Left hindlimb (tissue), 1 donor: ENCODE results near the gene FBXW5.

Experiments
- DNase-seq: peaks from one replicate; pipeline ENCODE4 v3.0.0-alpha.2; 2018

The FBXW5 gene

DNA sequence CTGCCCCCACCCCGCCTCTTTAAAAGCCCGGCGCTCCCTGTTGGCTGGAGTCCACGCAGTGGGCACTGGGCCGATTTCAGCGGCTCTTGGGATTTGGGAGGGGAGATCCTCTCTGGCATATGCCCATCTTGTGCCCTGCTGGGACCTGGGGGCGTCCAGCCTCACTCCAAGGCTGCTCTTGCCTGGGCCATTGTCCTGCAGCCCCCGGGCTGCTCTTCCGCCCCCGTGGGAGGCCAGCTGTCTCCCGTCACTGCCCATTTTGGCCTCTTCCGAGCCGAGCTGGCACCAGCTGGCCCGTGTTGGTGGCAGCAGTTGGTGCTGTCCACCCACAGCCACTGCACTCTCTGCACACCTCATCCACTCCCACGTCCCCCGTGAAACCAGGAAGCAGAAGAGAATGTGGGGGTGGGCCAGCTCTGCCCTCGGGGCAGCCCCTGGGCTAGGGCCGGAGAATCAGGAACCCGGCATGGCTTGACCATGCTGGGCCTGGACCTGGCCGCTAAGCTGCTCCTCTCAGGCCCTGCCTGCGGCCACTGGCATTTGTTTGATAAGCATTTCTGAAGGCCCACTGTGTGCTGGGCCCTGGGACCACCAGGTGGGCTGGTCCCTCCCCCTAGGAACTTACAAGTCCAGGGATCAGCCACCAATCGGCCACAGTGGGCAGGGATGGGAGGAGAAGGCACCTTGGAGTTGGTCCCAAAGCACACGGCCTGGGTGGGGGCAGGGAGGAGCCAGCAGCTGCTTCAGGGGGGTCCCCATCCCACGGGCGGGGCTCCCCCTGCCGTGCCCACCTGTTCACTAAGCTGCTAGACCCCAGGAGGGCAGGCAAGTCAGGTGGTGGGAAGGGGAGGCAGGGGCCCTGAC, 2.7 kb upstream of the FBXW5 start:
- DNase-seq, result no peak

DNA sequence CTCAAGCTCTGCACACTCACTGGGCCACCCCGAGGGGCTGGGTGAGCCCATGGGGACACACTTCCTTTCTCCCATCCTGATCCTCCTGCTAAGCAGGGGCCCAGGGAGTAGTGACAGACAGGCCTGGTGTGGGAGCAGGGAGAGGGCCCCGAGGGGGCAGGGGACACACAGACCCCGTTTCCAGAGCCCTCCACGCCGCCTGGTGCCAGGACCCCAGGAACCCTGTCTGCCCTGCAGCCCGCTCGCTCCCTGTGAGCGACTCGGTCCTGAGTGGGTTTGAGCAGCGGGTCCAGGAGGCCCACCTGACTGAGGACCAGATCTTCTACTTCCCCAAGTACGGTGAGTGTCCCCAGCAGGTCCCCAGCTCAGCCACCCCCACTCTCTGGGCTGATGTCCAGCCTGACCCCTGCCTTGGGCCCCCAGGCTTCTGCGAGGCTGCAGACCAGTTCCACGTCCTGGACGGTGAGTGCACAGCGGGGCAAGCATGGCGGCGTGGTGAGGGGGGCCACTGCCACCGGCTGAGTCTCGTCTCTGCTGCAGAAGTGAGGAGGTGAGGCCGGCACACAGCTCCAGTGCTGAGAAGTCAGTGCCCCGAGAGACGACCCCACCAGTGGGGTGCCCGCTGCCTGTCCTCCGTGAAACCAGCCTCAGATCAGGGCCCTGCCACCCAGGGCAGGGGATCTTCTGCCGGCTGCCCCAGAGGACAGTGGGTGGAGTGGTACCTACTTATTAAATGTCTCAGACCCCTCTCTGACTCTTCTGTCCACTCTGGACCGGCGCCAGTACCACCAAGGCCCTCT, 1.9 kb upstream of the FBXW5 start:
- DNase-seq, result no peak

DNA sequence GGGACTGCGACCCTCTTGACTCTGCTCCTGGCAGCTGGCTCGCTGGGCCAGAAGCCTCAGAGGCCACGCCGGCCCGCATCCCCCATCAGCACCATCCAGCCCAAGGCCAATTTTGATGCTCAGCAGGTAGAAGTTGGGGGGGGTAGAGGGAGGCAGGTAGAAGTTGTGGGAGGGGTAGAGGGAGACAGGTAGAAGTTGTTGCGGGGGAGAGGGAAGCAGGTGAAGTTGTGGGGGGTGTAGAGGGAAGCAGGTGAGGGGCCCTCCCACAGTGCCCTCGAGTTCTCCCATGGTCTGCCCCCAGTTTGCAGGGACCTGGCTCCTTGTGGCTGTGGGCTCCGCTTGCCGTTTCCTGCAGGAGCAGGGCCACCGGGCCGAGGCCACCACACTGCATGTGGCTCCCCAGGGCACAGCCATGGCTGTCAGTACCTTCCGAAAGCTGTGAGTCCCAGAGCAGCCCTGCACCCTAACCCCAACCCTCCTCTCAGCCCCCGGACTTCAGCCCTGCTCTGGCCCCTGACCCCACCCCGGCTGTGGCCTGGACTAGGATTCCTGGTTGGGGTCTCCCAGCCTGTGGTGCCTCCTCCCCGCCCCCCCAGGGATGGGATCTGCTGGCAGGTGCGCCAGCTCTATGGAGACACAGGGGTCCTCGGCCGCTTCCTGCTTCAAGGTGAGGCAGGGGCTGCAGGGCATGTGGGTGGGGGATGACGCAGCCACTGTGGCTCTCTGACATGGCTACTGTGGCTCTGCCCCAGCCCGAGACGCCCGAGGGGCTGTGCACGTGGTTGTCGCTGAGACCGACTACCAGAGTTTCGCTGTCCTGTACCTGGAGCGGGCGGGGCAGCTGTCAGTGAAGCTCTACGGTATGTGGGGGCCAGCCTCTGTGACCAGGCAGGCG, 1.0 kb upstream of the FBXW5 start:
- DNase-seq, result no peak

DNA sequence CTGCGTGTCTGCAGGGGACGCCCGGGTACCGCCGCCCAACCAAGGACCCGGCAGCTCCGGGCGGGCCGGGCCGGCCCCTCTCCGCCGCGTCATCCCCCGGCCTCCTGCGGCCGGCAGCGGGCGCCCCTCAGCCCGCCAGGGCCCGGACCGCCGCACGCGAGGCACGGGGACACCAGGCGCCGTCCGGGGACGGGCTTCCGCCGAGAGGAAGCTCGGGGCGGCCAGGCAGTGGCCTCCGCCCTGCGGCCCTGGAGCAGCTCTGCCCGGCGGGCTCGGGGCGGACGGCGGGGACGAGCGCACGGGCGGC, 373 bp downstream of the FBXW5 start:
- no peak for DNase-seq

DNA sequence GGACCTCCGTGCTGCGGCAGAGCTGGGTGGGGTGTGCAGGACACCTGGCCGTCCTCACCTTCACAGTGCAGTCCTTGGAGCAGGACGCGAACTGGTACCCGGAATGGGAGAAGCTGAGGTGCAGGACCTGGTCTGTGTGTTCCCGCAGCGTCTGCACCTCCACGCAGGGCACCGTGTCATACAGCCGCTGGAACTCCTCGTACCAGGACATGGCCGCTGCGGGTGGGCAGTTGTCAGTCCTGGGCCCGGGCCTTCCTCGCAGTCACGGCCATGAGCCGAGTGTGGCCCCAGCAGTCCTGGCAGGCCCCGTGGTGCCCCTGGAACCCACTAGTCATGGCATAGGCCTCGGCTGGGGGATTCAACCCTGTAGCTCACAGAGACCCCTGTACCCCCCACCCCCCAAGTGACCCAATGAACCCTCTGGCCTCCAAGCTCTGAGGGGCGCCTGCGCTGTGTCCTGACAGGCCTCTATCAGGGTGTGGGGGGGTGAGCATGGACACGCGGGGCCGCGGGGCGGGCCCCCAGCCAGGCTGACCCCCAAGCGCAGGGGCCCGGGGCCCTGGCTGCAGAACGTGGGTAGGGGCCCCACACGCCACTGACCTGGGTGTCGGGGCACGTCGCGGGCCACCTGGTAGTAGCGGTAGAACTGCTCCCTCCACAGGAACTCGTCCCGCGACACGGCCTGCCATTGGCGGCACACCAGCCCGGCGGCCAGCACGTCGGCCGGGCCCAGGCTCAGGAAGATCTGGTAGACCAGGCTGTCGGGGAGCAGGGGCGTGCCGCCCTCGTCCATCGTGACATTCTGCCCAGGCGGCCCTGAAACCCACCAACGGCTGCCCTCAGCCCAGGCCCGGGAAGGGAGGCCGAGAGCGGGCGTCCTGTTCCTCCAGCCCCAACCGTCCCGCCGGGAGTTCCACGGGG, 987 bp downstream of the FBXW5 start:
- no peak for DNase-seq

DNA sequence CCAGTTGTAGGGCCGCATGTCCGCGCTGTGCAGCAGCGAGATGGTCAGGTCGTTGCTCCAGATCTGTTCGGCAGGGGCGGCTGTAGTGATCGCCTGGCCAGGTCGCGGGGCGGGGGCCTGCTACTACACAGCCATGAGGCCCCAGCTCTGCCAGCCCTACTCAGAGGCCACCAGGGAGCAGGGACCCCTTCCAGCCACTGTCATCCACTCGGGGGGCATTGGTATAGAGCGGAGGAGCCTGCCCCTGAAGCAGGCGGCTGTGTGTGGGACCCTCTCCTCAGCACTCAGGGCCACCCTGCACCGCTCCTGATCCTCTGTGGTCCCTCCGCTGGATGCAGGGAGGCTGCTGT, 1.7 kb downstream of the FBXW5 start:
- no peak for DNase-seq

DNA sequence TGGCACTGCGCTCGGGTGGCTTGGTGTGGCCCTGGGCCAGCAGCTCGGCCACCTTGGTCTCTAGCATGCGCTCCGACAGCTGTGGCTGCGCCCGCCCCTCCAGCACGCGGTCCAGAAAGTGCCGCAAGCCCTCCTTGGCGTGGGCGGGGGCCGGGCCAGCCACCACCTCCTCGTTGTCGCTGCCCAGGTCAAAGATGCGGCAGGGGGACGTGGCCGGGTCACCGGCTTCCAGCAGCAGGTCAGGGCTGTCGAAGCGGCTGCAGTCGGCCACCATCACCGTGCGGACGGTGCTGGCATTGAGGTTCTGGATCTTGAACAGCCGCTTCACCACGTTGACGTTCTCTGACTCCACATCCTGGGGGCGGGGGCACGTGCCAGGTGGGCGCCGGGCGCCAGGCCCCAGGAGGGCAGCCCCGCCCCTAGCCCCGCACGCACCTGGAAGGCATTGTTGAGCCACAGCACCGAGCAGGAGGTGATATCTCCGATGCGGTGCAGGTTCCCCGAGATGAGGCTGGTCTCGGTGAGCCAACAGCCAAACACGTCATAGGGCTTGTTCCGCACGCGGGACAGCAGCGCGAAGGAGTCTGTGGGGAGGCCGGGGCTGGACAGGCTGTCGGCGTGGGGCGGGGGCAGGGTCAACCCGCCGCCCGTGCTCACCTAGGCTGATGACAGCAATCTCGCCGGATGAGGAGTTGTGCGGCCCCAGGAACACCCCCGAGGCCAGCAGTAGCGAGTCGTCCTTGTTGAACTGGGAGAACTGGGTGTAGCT, 2.2 kb downstream of the FBXW5 start:
- no peak for DNase-seq

DNA sequence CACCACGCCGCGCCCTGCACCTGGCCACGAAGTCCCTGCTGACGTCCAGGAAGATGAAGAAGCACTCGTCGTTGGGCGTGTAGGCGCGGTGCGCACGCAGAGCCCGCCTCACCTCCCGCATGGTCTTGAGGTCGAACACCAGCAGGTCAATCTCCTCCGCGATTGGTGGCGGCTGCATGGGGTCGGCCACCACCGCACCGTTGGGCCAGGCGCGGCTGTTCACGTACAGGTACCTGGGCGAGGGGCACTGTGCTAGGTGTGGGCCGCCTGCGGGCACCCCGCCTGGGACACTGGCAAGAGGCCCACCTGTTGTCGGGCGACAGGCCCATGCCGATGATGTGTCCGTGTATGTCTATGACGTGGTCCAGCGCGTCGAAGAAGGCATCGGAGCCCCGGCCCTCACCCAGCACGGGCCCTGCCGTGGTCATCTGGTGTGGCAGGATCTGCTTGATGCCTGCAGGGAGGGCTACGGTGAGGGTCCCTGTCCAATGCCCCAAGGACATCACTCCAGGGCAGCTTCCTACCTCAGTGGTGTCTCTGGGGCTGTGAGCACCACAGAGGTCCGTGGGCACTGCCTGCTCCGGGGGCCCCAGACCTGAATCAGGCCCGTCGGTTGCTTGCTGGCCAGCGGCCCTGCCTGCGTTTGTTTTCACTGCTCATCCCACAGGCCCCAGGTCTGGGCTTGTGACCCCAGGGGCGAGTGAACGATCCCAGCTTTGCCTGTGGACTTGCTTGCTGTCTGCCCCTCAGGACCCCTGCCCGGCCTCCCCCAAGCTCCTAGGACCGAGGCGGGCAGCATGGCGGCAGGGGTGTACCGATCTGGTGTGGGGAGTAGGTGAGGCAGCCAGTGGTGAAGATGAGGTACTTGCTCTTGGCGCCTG, 3.1 kb downstream of the FBXW5 start:
- no peak for DNase-seq

DNA sequence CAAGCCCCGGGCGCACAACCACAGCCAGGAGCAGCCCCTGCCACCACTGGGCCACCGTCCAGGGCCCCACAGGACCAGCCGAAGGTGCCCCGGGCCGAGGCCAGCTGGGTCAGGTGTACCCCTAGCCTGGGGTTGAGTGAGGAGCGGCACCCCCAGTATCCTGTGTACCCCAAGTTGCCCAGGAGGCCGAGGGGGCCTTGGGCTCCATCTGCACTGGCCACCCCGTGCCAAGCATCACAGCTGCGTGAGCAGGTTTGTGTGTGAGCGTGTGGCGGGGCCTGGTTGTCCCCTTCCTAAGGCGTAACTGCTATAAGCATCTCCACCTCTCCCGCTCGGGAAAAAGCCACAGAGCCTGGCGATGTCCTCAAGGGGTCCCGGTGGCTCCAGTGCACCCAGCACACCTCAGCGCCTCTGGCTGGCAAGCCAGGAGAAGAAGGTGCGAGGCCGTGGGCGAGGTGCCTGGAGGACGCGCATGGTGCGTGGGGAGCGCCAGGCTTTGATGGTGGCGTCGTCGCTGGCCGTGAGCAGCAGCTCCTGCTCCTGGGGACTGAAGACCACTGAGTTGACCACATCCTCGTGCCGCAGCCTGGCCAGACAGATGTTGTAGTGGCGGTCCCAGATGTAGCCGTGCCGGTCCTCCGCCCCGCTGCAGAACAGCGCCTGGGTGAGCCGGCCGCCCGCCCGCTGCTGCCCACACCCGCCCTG, 3.9 kb downstream of the FBXW5 start:
- no peak for DNase-seq

DNA sequence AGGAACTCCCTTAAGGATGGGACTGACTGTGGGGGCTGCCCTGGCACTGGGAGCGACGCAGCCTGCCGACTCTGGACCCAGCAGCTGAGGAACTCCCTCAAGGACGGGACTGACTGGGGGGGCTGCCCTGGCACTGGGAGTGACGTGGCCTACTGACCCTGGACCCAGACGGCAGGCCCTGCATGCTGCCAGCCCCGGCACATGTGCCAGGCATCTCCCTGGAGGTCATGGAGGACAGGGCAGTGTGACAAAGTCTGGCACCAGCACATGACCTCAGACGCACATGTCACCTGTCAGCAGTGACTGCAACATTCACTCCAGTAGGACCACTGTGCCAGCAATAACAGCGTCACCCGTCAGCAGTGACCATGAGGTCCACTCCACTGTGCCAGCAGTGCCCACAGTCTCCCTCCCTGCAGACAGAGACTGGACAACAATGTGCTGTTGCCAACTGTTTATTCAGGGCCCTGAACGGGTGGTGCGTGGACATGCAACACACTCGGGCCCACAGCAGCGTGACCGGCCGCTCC, 4.5 kb downstream of the FBXW5 start:
- DNase-seq, result no peak

DNA sequence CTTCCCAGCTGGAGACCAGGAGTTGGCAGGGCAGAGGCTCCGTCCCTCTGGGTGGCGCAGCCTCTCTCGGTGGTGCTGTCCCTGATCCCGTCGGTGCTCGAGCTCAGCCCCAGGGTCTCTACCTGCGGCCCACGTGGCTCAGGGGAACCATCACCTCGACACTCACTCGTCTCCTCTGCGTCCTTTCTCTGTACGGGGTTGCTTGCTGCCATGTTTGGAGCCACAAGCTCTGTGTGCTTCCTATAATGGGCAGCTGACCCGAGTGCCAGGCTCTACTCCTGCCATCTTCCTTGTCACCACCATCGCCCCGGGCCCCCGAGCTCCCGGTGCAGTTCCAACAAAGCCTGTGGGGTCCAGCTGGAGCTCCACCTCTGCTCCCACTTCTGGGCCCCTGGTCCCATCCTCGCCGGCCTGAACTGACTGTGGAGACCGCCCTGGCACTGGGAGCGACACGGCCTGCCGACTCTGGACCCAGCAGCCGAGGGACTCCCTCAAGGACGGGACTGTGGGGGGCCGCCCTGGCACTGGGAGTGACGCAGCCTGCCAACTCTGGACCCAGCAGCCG, 5.0 kb downstream of the FBXW5 start:
- no peak for DNase-seq

DNA sequence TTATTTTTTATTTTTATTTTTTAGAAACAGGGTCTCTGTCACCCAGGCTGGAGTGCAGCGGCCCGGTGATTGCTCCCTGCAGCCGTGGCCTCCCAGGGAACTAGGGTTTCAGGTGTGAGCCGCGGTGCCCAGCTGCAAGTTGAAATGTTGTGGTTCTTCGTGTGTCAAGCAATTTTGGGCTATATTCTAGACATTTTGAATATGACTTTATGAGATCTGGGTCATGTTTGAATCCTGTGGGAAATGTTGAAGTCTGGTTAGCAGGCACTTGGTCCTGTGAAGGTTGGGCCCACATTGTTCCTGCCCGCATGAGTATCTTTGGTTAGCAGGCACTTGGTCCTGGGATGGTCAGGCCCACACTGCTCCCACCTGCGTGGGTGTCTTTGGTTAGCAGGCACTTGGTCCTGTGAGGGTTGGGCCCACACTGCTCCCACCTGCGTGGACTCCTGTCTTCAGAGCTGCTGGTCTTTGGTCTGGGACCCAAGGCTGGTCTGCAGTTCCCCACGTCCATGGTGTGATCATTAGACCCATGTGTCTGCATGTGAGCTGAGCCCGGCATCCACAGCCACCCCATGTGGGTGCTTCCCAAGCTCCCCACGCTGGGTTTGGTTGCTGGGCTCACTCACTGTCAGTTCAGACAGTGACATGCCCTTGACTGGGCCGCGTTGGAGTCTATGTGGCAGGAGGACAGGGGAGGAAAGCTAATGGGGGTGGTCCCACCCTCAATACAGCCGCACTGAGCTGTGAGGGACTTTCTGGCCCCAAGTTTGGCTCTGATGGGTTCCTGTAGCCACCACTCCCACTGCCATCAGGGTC, 7.1 kb downstream of the FBXW5 start:
- no peak for DNase-seq

DNA sequence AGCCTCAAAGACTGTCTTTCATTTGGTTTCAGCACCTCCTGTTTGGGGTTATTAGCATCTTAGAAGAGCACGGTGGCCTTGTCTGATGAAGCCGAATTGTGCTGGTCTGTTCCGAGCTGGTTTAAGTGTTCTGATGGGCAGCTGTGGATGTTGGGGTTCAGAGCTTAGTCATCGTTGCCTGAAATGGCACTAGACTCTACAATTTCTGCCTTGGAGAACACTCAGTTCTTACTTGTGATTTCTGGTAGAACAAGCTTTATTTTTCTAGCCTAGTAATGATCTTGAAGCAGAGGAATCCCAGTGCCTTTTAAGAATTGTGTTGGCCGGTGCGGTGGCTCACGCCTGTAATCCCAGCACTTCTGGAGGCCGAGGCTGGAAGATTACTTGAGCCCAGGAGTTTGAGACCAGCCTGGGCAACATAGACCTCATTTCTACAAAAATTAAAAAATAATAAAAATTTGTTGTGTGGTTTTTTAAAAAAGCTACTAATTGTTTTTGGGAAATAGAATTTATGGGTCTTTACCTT, 7.8 kb downstream of the FBXW5 start:
- no peak for DNase-seq

DNA sequence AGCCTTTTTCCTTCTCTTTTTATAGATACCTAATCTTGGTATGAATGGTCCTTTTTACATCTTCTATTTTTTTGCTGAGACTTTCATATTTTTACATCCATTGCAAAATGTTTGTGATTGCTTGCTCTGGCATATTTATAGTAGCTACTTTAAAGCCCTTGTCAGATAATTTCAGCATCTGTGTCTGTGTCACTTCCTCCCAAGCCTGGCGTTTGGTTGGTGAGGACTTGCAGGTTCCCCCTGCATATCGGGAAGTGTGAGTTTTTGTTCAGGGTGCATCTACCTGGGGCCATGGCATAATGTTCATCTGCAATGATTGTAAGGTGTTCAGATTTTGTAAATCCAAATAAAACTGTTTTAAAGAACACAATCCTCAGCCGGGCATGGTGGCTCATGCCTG, 8.9 kb downstream of the FBXW5 start:
- no peak for DNase-seq

DNA sequence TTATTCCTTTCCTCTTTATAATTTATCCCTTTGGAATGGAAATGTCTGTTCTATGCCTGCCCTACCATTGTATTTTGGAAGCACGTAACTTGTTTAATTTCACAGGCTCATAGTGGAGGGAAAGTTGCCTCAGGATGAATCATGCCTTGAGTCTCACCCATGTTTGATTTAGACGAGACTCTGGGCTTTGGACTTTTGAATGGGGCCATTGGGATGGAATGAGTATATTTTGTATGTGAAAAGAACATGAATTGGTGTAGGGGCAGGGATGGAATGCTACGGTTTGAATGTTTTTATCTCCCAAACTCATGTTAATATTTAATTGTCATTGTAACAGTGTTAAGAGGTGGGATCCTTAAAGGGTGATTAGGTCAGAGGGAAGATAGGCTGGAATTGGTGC, 10.3 kb downstream of the FBXW5 start:
- DNase-seq, result no peak

DNA sequence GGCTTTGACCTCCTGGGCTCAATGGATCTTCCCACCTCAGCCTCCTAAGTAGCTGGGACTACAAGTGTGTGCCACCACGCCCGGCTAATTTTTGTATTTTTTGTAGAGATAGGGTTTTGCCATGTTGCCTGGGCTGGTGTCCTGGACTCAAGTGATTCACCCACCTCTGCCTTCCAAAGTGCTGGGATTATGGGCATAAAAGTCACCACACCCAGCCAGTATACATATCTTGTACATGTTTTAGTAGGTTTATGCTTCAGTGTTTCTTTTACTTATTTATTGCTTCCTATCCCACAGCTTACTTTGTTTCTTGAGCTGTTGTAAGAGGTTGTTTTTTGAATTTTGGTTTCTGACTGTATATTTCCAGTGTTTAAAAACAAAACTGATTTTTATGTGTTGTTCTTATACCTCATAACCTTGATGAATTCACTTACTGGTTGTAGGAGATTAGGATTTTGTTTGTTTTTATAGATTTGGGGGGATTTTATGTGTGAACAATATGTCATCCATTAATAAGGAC, 12.9 kb downstream of the FBXW5 start:
- no peak for DNase-seq

DNA sequence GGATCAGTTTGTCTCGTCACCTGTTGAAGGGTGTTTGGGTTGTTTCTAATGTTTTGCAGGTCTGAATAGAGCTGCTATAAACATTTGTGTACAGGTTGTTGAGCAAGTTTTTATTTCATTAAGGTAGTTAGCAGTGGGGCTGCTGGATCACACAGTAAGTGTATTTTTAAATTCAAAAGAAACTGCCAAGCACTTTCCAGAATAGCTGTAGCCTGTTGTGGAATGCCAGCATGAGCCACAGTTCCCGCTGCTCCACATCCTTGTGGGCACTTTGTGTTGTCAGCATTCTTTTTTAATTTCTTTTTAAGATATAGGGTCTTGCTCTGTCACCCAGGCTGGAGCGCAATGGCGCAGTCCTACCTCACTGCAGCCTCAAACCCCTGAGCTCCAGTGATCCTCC, 14.5 kb downstream of the FBXW5 start:
- no peak for DNase-seq

DNA sequence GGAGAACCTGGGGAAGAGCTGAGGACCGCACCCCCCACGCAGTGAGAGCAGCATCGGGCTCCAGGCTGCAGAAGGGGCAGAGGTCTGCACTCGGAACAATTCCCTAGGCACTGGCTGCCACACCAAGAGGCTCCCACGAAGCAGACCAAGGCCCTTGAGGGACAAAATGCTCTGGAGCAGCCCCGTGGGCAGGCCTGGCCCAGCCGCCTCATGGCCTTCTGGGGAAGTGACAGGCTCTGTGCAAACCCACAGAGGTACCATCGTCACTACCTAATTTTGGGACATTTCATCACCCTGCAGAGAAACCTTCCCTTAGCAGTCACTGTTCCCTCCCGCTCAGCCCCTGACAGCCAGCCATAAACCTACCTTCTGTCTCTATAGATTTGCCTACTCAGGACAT, 15.9 kb downstream of the FBXW5 start:
- no peak for DNase-seq
